HEK293 (cell line): Measurements from ENCODE around the gene ZNF48.

ENCODE experiments used
- YY1 ChIP-seq: fragments of 450-650 bp; formaldehyde crosslinking; IDR thresholded peaks from 2 replicates; pipeline ENCODE4 v1.5.1; 2018; ENCODE audit warnings: missing biosample characterization, missing genetic modification characterization
- ZBTB1 ChIP-seq: fragments of 450-650 bp; formaldehyde crosslinking; IDR thresholded peaks from 2 replicates; pipeline ENCODE4 v1.5.1; 2016; ENCODE audit warnings: missing biosample characterization, missing genetic modification characterization
- ZNF292 ChIP-seq: fragments of 450-650 bp; formaldehyde crosslinking; IDR thresholded peaks from 2 replicates; pipeline ENCODE4 v1.5.1; 2016; ENCODE audit warnings: low read depth, missing biosample characterization, missing genetic modification characterization, borderline replicate concordance
- ZNF335 ChIP-seq: fragments of 450-650 bp; formaldehyde crosslinking; conservative IDR thresholded peaks from 2 replicates; pipeline ENCODE4 v1.5.1; 2016; ENCODE audit warnings: missing biosample characterization, missing genetic modification characterization
- TF ChIP-seq, protein P1 (sequence below): fragments of 450-650 bp; formaldehyde crosslinking; IDR thresholded peaks from 2 replicates; pipeline ENCODE4 v1.5.1; 2016; ENCODE audit warnings: missing biosample characterization, missing genetic modification characterization
- TF ChIP-seq, protein P2 (sequence below): fragments of 450-650 bp; formaldehyde crosslinking; IDR thresholded peaks from 2 replicates; pipeline ENCODE4 v1.5.1; 2017; ENCODE audit warnings: missing biosample characterization, missing genetic modification characterization

GRCh38 chr16:30449116-30449435, 53.9 kb downstream of the ZNF48 start:
- no peak for TF ChIP-seq YY1 (tag by site-specific recombination)
- TF ChIP-seq, protein P1, sequence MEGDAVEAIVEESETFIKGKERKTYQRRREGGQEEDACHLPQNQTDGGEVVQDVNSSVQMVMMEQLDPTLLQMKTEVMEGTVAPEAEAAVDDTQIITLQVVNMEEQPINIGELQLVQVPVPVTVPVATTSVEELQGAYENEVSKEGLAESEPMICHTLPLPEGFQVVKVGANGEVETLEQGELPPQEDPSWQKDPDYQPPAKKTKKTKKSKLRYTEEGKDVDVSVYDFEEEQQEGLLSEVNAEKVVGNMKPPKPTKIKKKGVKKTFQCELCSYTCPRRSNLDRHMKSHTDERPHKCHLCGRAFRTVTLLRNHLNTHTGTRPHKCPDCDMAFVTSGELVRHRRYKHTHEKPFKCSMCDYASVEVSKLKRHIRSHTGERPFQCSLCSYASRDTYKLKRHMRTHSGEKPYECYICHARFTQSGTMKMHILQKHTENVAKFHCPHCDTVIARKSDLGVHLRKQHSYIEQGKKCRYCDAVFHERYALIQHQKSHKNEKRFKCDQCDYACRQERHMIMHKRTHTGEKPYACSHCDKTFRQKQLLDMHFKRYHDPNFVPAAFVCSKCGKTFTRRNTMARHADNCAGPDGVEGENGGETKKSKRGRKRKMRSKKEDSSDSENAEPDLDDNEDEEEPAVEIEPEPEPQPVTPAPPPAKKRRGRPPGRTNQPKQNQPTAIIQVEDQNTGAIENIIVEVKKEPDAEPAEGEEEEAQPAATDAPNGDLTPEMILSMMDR (tag by site-specific recombination): no peak
- TF ChIP-seq, protein P2, sequence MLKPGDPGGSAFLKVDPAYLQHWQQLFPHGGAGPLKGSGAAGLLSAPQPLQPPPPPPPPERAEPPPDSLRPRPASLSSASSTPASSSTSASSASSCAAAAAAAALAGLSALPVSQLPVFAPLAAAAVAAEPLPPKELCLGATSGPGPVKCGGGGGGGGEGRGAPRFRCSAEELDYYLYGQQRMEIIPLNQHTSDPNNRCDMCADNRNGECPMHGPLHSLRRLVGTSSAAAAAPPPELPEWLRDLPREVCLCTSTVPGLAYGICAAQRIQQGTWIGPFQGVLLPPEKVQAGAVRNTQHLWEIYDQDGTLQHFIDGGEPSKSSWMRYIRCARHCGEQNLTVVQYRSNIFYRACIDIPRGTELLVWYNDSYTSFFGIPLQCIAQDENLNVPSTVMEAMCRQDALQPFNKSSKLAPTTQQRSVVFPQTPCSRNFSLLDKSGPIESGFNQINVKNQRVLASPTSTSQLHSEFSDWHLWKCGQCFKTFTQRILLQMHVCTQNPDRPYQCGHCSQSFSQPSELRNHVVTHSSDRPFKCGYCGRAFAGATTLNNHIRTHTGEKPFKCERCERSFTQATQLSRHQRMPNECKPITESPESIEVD: no peak
- TF ChIP-seq ZNF335 (tag by site-specific recombination): no peak
- TF ChIP-seq ZBTB1 (tag by site-specific recombination): no peak
- TF ChIP-seq ZNF292: no peak
